HL-60 (cell line): Measurements from ENCODE around the gene PFN4.

Experiments used
- CTCF ChIP-seq: IDR thresholded peaks from one replicate; pipeline ENCODE4 v1.5.1; 2011; ENCODE audit warnings: low read length, control low read depth, inconsistent platforms; ENCODE audit not compliant: insufficient read depth
- POLR2AphosphoS5 ChIP-seq: IDR thresholded peaks from 2 replicates; pipeline ENCODE4 v1.6.1; 2012; ENCODE audit warnings: low read depth
- REST ChIP-seq: IDR thresholded peaks from 2 replicates; pipeline ENCODE4 v1.6.1; 2012; ENCODE audit warnings: low read depth; ENCODE audit not compliant: insufficient replicate concordance

GRCh38 chr2:24160761-24161160 lies 37.6 kb upstream of the PFN4 start:
- no peak for TF ChIP-seq CTCF
- TF ChIP-seq POLR2AphosphoS5: no peak
- no peak for TF ChIP-seq REST
